Hematopoietic multipotent progenitor cell treated with erythropoietin and hydrocortisone succinate and interleukin-3 and kit ligand, for 17 days (in vitro differentiated cells): ENCODE measurements around the gene FNBP1L.
"Not testable (repeated sequence)": the region's sequence is repeated elsewhere in the genome, so short reads cannot be mapped to it uniquely, and the experiment has no call there.

Source experiments
- DNase-seq: peaks from one replicate; pipeline ENCODE4 v3.0.0-alpha.2; 2015; ENCODE audit warnings: low spot score

FNBP1L gene

DNA sequence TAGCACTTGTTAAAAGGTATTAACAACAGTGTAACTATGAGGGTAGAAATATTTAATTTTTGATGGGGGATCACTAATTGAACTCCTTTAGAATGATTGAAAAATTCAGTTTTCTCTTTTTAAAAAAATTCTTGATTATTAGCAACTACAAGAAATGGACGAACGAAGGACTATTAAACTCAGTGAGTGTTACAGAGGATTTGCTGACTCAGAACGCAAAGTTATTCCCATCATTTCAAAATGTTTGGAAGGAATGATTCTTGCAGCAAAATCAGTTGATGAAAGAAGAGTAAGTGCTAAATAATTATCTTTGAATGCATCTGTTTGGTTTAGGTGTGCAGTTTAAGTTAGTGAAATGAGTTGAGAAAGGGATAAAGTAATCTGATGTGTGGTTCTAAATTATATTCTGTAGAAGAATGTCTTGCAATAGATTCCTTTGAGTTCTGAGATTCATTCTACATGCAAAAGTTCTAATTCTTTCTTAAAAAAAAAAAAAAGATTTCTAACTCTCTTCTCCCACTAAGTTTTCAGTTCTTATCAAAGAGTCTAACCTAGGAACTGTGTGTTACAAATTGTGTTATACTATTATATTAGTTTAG lies 85.0 kb downstream of the FNBP1L start:
- no peak for DNase-seq

DNA sequence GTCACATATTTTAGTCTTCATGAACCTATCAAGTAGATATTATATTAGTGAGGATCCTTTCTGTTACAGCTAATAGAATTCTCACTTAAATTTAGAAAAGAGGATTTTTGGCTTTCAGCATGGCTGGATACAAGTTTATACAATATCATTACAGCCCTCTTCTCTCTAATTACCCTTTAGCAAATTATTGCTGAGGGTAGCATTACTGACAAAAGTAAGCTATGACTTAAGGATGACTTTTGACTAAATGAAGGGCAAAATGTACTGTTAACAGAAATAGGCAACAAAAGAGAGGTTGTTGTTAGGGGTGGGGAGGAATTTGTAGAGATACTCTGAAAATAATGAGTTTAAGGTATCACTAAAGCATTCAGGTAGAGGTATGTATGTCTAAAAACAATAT lies 85.8 kb downstream of the FNBP1L start:
- DNase-seq = no peak

DNA sequence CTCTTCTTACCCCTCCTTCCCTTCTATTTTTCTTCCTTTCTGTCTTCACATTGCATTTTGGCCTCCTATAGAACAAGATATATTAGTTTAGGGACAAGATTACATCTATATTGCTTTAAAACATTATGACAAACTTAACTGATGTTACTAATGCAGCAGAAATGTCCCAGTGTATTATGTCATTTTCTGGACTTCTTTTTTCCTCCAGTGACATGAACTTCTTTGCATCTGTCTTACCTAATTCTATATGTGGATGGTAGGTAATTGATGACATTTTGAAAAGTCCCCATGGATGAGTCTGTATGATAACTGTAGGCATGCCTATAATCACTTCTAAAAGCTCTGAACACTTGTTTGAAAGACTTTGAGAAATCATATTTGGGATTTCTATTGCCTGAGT lies 89.5 kb downstream of the FNBP1L start:
- no peak for DNase-seq

GRCh38 chr1:93537924-93538323 lies 90.0 kb downstream of the FNBP1L start:
- no peak for DNase-seq

- DNase-seq = no peak
Observed at GRCh38 chr1:93541045-93541444, 93.1 kb downstream of the FNBP1L start.

DNA sequence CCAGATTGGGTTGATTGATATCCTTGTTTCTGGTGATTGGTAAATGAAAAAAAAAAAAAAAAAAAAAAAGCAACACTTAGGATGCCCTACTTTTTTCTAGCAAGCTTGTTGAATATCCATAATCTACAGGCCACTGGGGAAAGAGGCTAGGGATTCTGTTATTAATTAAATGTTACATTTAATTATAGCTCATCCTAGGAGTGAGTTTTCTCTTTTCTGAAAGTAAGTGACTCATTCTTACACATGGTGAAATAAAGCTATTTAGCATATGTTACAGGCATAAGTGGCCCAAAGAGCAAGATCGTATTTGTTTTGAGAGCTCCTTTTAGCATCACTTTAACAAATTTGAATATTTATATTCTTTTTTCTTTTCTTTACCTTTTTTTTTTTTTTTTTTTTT lies 94.5 kb downstream of the FNBP1L start:
- DNase-seq = no peak

DNA sequence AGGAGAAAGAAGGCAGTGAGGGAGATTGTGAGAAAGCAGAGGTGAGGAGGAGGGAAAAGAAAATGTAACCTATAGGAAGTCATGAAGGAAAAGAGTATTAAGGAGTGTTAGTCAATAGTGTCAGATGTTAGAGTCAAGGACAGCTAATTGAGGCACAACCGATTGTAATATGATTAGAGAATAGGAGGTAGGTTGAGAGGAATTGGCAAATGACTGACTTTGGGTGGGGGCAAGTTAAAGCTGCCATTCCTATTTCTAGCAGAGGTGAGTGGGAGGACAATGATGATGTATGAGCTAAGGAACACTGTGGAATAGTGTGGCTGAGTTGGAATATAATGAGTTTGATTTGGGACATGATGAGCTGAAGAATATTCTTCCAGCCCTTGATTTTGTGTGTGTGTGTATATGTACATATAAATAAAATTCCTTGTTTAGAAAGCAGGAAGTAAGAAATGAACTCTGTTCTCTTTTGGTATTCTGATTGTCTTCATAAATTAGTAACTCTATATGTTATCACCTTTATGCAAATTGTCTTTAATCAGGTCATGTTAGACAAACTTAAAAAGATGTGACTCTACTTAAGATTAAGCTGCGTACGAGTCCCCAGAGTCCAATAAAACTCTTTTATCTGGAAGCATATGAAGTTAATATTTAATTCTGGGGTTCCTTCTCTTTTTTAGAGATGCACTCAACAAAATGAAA lies 98.4 kb downstream of the FNBP1L start:
- no peak for DNase-seq

DNA sequence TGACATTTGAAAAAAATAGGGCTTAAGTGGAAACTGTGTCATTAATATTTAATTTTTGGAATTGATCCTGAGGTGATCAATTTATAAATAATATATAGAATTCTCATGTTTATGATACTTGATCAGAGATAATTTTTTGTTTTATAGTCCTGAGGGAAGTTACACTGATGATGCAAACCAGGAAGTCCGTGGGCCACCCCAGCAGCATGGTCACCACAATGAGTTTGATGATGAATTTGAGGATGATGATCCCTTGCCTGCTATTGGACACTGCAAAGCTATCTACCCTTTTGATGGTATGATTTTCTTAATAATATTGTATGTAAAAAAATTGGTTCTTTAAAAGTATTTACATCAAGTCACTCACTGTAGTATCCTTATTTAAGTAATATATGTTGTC lies 101.2 kb downstream of the FNBP1L start:
- no peak for DNase-seq

DNA sequence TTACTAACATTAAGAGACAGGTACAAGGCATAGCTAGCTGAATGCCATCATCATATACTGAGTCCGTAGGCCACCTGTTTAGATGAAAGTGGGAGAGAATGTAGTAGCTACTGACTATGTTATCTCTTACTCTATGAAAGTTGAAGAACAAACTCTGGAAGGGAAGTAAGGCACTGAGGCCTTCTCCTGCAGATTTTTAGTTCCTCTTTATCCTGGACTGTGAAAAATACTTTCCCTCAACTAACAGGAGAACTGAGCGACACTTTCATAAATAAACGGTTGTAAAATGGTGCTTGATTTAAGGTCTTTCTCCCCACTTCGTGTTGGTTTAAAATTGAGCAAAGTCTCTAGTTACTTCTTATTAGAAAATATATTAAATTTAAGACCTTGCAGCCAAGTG lies 101.9 kb downstream of the FNBP1L start:
- no peak for DNase-seq

GRCh38 chr1:93552741-93553455 lies 105.0 kb downstream of the FNBP1L start:
- DNase-seq = no peak

DNA sequence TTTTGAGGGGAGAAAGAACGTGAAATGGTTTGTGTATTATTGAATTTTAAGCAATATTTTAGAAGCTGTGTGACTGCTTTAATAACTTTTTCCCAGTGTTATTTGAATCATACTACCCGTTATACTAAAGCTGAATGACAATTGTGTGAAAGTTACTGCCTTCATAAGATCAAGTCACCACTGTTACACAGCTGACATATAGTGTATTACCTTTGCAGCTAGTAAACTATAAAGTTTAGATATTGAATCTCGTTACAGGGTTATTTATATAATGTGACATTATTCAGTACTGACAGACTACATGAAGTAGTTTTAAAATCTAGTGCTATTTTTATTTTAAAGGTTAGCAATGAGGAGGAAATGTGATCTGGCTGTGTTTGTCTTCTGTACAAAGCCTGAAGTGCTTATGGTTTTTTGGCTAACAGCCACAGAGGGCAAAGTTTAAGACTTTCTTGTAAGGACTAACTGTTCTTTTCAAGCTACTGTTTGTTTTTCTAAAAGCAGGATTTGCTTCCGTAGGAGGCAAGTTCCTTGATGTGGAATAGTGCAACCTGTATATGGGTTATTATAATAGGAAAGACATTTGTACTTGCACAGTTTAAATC lies 106.1 kb downstream of the FNBP1L start:
- not testable (repeated sequence) for DNase-seq

GRCh38 chr1:93554883-93555872 lies 107.3 kb downstream of the FNBP1L start:
- DNase-seq = no peak

DNA sequence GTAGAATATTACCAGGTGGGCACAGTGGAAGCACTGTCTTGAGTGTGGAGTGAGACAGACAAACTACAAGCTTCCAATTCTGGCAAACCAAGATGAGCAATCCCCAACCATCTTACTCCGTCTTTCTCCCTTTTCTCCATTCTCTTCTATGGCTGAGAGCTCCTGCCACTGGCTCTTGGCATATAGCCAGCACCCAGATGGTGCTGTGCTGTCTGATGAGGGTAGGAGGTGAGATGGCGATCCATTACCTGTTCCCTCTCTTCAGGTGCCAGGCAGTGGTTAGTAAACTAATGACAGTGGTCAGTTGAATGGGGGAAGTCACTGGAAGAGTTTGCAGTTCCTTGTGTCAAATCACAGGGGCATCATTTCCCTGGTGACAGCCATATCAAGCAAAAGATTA lies 108.4 kb downstream of the FNBP1L start:
- DNase-seq = peak; percentile 41

GRCh38 chr1:93559045-93559444 lies 111.1 kb downstream of the FNBP1L start:
- no peak for DNase-seq

DNA sequence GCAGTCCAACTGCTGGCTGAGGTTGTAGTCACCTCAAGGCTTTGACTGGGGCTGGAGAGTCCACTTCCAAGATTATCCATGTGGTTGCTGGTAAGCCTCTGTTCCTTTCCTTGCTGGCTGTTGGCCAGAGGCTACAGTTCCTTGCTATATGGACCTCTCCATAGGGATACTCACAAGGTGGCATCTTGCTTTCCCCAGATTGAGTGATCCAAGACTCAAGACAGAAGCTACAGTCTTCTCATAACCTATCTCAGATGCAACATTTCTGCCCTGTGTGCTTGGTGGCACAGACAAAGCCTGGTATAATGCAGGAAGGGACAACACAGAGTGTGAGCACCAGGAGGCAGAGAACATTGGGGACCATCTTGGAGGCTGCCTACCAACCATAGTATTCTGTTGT lies 111.8 kb downstream of the FNBP1L start:
- no peak for DNase-seq

DNA sequence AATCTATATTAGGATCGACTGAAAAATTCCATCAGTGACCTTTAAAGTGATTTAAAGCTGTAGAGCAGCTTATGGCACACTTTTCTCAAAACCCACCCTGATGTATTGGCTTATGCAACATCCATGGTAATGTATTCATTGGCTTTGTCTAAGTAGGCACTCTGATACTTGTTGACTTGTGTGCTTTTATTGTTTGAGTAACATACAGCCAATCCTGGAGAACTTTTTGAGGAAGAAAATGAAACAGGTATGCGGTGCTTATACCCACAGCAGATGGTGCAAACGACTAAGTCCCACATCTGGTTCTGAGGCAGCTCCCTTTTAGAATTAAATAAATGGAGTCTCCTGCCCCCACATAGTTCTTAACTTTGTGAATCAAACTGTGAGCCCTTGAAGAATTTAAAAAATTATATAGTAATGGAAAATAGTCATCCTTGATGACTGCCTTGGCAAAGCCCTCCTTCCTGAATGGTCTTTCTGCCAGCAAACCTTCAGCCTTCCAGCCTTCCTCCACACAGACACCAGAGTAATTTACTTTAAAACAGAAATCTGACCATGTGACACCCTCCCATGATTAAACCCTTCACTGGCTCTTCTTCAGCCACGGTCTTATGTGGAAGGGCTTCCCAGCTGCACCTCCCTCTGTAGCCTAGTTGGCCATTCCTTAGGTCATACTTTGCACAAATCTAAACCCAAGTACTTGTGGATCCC lies 117.7 kb downstream of the FNBP1L start:
- no peak for DNase-seq

DNA sequence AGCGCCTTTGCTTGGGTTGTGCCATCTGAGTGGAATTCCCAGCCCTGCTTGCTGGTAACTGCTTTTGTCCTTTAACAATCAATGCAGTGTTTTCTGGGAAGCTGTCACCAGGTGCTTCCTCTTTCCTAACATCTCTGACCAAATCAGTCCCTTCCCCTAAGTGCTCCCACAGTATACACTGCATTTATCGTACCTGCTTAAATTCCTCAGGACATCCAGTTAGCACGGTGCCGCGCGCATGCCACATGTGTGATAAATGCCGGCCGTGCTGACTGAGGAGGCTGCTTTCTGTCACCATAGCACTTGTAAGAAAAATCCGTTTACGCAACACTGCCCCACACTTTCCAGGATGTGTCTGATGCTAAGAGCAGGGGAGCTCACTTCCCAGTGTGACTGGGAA lies 118.3 kb downstream of the FNBP1L start:
- no peak for DNase-seq

DNA sequence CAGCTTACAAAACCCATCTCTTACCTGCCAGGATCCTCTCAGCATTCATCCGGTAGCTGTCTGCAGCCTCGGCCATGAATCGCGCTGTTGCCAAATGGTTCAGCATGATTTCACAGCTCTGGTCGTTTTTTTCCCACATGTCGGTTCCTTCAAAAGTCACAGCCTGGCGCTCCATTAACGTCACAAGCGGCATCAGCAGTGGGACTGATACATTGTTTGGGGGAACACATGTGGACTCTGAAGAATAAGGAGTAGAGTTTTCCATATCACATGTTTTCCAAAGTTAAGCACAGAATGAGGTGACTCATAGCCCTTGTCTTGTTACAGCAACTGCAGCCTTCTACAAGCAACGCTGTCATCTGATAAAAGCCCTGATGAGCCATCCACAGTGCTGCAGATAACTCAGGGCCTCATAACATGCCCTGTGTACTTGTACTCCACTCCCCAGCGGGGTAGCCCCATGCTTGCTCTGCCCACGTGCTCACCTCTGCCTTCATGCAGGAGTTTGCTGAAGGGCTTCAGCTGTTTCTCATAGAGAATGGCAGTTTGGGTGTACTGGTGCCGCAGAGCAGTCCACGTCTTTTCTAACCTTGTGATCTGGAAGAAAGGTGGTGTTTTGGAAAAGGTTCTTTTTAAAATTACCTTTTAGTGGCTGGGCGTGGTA lies 119.5 kb downstream of the FNBP1L start:
- peak; percentile 36 for DNase-seq

- DNase-seq = no peak
Observed at GRCh38 chr1:93569489-93569888, 121.6 kb downstream of the FNBP1L start.

- no peak for DNase-seq
Observed at GRCh38 chr1:93571623-93572310, 123.8 kb downstream of the FNBP1L start.
